GM12873 (cell line): ENCODE results near the gene MAML3.

ENCODE experiments used
- CTCF ChIP-seq: IDR thresholded peaks from 2 replicates; pipeline ENCODE4 v1.5.1; 2012; ENCODE audit warnings: low read depth, mild to moderate bottlenecking, moderate library complexity, low read length, control low read depth; ENCODE audit not compliant: insufficient read depth; ENCODE audit errors: missing control alignments

The MAML3 gene

GRCh38 chr4:139934057-139934707 lies 219.8 kb downstream of the MAML3 start:
- no peak for TF ChIP-seq CTCF

GRCh38 chr4:139933541-139933940 lies 220.4 kb downstream of the MAML3 start:
- no peak for TF ChIP-seq CTCF

- TF ChIP-seq CTCF, result no peak
These were observed 220.9 kb downstream of the MAML3 start for GRCh38 chr4:139933104-139933503.

DNA sequence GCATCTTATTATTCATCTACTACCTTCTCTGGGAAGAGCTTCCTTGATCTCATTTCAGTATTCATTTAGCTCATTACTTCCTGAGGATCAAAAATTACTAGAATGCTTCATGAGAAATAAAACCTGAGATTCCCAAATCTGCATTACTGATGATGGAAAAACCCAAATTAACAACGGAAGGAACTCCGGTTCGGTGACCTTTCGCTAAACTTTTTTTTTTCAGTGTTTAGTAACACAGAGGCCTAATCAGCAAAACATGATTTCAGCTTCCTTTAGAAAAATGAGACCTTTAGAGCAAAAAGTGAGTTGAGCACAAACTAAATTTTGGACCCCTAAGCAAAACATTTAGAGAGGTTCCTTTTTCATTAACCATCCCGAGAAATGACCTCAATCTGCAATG lies 229.2 kb downstream of the MAML3 start:
- no peak for TF ChIP-seq CTCF

- no peak for TF ChIP-seq CTCF
These were observed 231.5 kb downstream of the MAML3 start for GRCh38 chr4:139922406-139923024.

DNA sequence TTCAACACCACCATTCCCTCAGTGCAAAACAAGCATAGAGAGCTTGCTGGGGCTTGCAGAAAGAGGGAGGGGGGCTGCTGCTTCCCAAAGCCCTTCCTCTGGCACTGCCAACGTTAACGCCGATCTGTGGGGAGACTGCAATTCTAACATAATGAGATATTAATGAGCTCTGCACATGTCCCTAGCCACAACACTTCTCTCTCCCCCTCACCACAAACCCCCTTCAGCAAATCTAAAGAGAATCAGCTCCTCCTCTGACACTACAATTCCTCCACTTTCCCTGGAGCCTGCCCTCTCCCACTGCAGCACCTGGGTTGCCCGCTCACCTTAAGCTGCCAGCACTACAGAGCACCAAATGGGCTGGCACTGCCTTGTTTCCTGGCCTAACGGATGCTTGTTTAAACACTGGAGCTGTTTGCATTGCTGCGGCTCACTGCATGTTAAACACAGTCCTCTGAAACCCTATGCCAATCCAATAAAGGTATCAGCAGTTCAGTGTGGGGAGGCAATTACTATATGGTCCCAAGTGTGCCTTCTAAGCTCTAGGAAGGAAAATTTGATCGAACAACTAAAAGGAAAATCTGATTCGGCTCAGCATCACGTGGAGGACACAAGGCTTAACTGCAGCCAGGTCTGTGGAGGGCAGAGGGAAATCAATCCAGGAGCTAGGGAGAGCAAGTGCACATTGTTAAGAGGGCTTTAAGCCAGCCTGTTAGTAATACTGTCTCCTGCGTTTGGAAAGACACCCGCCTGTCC lies 232.4 kb downstream of the MAML3 start:
- TF ChIP-seq CTCF, result no peak

DNA sequence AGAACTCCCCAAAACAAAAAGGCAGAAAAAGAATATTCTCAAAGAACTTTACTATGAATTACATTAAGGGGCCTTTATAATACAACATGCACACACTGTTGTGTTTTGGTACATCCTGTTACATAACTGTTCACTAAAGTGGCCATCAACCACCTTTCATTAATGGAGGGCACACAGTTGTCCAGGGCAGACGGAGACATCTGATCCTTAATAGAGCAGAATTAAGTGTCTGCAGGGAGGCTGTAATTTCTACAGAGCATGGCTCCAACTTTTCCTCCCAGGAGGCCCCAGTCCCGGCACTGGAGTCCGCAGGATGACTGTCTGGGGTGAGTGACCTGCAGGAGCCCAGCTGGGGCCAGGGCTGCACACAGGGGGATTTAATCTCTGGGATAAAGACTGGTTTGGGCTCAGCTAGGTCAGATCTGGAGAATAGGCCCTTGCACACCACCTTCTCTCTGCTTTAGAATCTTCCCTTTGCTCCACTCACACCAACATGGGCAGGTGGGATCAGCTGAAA lies 233.4 kb downstream of the MAML3 start:
- no peak for TF ChIP-seq CTCF
